ENCODE data around the gene C16orf46.

Gene C16orf46

DNA sequence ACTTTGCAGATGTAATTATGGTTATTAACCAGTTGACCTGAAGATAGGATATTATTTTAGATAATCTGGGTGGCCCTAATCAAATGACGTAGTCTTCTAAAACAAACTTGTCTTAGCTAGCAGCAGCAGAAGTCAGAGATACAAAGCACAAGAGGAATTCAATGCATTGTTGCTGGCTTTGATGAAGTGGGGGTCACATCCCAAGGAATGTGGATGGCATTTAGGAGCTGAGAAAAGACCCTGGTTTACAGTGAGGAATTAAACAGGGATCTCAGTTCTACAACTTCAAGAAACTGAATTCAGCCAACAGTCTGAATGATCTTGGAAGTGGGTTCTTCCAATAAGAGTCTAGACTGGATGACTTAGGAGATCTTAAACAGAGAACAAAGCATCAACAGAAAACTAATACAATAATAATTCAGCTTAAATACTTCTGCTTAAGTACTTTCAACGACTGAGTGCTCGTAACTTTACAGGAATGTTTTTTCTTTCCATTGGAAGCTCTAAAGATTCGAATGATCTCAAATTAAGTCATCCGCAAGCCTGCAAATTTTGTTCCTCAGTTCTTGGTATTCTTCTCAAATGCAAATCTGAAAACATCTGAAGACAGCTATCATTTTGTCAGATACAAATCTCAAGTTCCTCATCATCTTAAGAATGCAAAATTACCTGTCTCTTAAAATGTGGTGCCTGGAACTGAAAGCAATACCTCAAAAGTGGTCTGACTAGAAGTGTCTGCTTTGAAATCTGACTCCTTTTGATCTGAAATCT lies 3.3 kb downstream of the C16orf46 start:
- H3K9ac ChIP-seq (ENCODE audit: low read length in 2 of 2), result no peak overlapping the region
- no peaks in the 10 kb centered on the region for H3K9me3 ChIP-seq (ENCODE audit: control insufficient read depth in 2 of 2, low read length in 2 of 2)
- H3K4me1 ChIP-seq (ENCODE audit: control insufficient read depth, insufficient read depth, low read length), result peaks cover 5% of the 10 kb centered on the region
- H3K4me3 ChIP-seq (ENCODE audit: low read length in 2 of 2), result no peak overlapping the region
- no peaks in the 10 kb centered on the region for H3K36me3 ChIP-seq (ENCODE audit: control insufficient read depth in 2 of 2, insufficient read depth in 2 of 2, low read length in 2 of 2)
- H3K27me3 ChIP-seq (ENCODE audit: control insufficient read depth in 1 of 2, insufficient read depth in 2 of 2, low read length in 2 of 2), result no peaks in the 10 kb centered on the region
- no peak overlapping the region for H3K27ac ChIP-seq (ENCODE audit: low read length)

DNA sequence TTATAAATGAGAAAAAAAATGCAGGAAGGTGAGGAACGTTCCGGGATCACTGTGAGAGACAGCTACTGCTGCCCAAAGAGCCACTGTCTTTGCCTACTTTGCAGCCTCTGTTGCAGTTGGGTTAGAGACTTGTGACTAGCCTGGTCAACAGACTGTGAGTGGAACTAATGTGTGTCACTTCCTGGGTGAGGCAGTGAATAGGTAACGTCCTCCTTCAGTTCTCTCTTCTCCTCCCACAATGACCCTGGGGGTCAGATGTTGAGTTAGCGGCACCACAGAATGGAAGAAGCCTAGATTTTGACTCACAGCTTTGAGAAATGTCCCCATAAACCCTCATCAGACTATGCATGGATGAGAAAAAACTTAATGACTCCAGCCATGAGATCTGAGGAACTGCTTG lies 5.2 kb downstream of the C16orf46 start:
- H3K27me3 ChIP-seq (ENCODE audit: control insufficient read depth in 1 of 2, insufficient read depth in 2 of 2, low read length in 2 of 2), result no peaks in the 10 kb centered on the region
- no peak overlapping the region for H3K4me3 ChIP-seq (ENCODE audit: low read length in 2 of 2)
- no peak overlapping the region for H3K27ac ChIP-seq (ENCODE audit: low read length)
- H3K9me3 ChIP-seq (ENCODE audit: control insufficient read depth in 2 of 2, low read length in 2 of 2), result no peaks in the 10 kb centered on the region
- H3K4me1 ChIP-seq (ENCODE audit: control insufficient read depth, insufficient read depth, low read length), result no peaks in the 10 kb centered on the region
- H3K36me3 ChIP-seq (ENCODE audit: control insufficient read depth in 2 of 2, insufficient read depth in 2 of 2, low read length in 2 of 2), result no peaks in the 10 kb centered on the region
- H3K9ac ChIP-seq (ENCODE audit: low read length in 2 of 2), result no peak overlapping the region

DNA sequence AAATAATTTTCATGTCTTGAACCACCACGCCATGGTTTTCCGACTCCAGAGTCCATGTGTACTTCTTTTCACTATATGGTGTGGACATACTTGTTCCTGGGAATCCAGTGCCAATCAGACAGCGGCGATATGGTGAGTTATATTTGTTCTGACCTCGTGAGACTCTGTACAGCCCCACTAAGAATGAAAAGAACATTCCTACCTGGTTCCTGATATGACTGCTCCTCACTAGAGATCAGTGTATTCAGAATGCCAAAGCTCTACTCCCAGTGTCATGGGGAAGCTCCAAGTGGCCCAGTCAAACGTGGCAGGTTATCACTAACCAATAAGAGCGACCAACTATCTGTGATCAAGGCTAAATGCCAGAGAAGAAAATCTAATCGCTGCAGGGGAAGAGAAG lies 6.1 kb downstream of the C16orf46 start:
- Histone ChIP-seq H3K27me3 (ENCODE audit: control insufficient read depth in 1 of 2, insufficient read depth in 2 of 2, low read length in 2 of 2) (no peaks in the 10 kb centered on the region), H3K9ac (ENCODE audit: low read length in 2 of 2) (no peak overlapping the region), H3K9me3 (ENCODE audit: control insufficient read depth in 2 of 2, low read length in 2 of 2) (no peaks in the 10 kb centered on the region), H3K4me1 (ENCODE audit: control insufficient read depth, insufficient read depth, low read length) (no peaks in the 10 kb centered on the region), H3K27ac (ENCODE audit: low read length) (no peak overlapping the region), H3K36me3 (ENCODE audit: control insufficient read depth in 2 of 2, insufficient read depth in 2 of 2, low read length in 2 of 2) (no peaks in the 10 kb centered on the region), H3K4me3 (ENCODE audit: low read length in 2 of 2) (no peak overlapping the region)

DNA sequence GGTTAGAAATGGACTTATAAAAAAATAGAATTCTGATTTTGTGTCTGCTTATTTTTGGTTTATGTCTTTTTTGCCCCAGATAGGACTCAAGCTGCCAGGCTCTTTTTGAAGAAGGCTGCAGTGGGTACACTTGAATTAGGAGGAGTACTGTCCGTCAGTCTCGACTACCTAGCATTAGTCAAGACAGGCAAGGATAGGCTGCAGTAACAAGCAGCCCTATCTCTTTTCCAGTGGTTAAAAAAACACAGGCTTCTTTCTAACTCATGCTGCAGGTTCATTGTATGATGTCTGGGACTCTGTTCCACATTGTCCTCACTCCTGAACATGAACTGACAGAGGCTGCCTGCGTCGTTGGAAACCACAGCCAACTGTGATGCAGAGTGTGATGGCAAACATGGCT lies 8.0 kb downstream of the C16orf46 start:
- Histone ChIP-seq H3K4me3 (ENCODE audit: low read length in 2 of 2) (no peak overlapping the region), H3K9me3 (ENCODE audit: control insufficient read depth in 2 of 2, low read length in 2 of 2) (no peaks in the 10 kb centered on the region), H3K36me3 (ENCODE audit: control insufficient read depth in 2 of 2, insufficient read depth in 2 of 2, low read length in 2 of 2) (no peaks in the 10 kb centered on the region), H3K27ac (ENCODE audit: low read length) (no peak overlapping the region), H3K9ac (ENCODE audit: low read length in 2 of 2) (no peak overlapping the region), H3K4me1 (ENCODE audit: control insufficient read depth, insufficient read depth, low read length) (no peaks in the 10 kb centered on the region), H3K27me3 (ENCODE audit: control insufficient read depth in 1 of 2, insufficient read depth in 2 of 2, low read length in 2 of 2) (no peaks in the 10 kb centered on the region)

DNA sequence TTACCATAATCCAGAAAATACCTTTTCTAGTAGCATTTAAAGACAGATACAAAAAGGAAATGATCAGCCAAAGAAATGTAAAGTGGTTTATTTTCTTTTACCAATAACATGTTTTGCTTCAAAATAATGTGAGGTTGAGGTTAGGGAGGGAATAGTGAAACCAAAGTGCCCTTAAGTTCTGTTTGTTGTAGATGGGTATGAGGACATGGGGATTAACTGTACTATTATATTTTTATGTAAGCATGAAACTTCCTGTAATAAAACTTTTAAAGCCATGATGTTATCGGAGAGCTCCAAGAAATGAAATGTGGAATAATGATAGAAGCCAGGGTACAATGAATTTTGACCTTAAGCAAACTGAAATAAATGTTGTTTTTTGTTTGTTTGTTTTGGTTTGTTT lies 9.9 kb downstream of the C16orf46 start:
- H3K9me3 ChIP-seq (ENCODE audit: control insufficient read depth in 2 of 2, low read length in 2 of 2), result no peaks in the 10 kb centered on the region
- H3K27me3 ChIP-seq (ENCODE audit: control insufficient read depth in 1 of 2, insufficient read depth in 2 of 2, low read length in 2 of 2), result no peaks in the 10 kb centered on the region
- H3K4me3 ChIP-seq (ENCODE audit: low read length in 2 of 2), result no peak overlapping the region
- no peaks in the 10 kb centered on the region for H3K36me3 ChIP-seq (ENCODE audit: control insufficient read depth in 2 of 2, insufficient read depth in 2 of 2, low read length in 2 of 2)
- no peak overlapping the region for H3K27ac ChIP-seq (ENCODE audit: low read length)
- no peaks in the 10 kb centered on the region for H3K4me1 ChIP-seq (ENCODE audit: control insufficient read depth, insufficient read depth, low read length)
- H3K9ac ChIP-seq (ENCODE audit: low read length in 2 of 2), result no peak overlapping the region

DNA sequence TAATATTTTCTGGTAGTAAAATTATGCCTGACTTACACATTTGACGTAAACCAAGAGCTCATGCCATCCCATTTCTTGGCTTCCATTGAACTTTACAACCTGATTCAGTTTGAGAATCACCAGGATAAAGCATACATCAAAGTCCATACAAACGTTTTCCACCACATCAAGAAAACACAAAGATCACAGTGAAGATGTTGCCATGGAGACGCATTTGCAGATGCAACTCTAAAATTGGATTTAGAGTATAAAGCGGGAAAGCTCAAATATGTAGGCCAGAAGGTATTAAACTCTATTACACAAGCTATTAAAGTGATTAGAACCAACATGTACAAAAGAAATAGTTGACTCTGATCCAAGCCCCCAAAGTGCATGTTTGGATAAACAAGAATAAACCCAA lies 10.4 kb downstream of the C16orf46 start:
- Histone ChIP-seq H3K9ac (ENCODE audit: low read length in 2 of 2) (no peak overlapping the region), H3K27me3 (ENCODE audit: control insufficient read depth in 1 of 2, insufficient read depth in 2 of 2, low read length in 2 of 2) (no peaks in the 10 kb centered on the region), H3K9me3 (ENCODE audit: control insufficient read depth in 2 of 2, low read length in 2 of 2) (no peaks in the 10 kb centered on the region), H3K36me3 (ENCODE audit: control insufficient read depth in 2 of 2, insufficient read depth in 2 of 2, low read length in 2 of 2) (no peaks in the 10 kb centered on the region), H3K27ac (ENCODE audit: low read length) (no peak overlapping the region), H3K4me1 (ENCODE audit: control insufficient read depth, insufficient read depth, low read length) (no peaks in the 10 kb centered on the region), H3K4me3 (ENCODE audit: low read length in 2 of 2) (no peak overlapping the region)

DNA sequence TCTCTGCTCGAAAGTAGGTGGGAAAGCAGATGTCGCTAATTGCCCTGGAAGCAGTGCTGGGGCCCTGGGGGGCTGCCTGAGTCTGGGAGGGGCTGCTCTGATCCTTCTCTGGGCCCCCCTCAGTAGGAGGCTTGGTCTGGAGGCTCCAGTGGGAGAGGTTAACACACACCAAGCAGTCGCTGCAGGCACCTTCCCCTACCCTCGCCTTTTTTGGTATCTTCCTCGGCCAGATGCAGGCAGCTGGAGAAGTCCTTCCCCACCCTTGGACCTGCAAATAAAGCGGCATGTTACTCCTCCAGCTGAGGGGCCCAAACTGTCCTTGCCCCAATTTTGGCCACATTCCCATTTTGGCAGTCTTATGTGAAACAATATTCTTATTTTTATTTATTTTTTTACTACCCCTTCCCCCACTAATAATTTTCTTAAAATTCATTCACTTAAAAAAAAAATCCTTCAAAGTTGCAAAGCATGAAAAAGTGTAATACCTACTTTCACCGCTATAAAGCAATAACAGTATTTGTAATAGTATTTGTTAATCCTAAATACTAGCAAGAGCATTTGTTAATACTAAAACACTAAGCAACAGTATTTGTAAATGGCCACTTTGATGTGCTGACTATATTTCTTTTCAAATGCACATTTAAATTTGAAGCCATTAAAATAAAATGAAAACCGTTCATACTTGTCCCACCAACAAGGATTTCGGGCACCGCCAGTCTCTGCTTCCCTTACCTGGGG lies 15.0 kb downstream of the C16orf46 start:
- H3K36me3 ChIP-seq (ENCODE audit: control insufficient read depth in 2 of 2, insufficient read depth in 2 of 2, low read length in 2 of 2), result no peaks in the 10 kb centered on the region
- H3K4me3 ChIP-seq (ENCODE audit: low read length in 2 of 2), result no peak overlapping the region
- H3K27me3 ChIP-seq (ENCODE audit: control insufficient read depth in 1 of 2, insufficient read depth in 2 of 2, low read length in 2 of 2), result no peaks in the 10 kb centered on the region
- no peak overlapping the region for H3K9ac ChIP-seq (ENCODE audit: low read length in 2 of 2)
- no peaks in the 10 kb centered on the region for H3K4me1 ChIP-seq (ENCODE audit: control insufficient read depth, insufficient read depth, low read length)
- H3K27ac ChIP-seq (ENCODE audit: low read length), result no peak overlapping the region
- no peaks in the 10 kb centered on the region for H3K9me3 ChIP-seq (ENCODE audit: control insufficient read depth in 2 of 2, low read length in 2 of 2)

DNA sequence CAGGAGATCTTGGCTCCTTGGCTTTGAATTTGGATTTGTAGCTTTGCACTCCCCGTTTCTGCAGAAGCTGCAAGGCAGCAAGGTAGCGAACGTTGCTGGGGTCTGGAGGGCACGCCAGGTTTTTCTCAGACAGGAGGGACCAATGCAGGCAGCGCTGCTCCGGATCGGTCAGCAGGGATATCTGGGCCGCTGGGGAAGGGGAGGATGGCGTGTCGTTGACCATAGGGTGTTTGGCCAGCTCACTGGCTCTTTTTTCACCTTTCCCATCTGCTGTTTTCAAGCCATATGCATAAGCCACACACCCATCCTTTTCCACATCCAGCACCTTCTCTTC lies 15.8 kb downstream of the C16orf46 start:
- Histone ChIP-seq H3K27ac (ENCODE audit: low read length) (no peak overlapping the region), H3K4me3 (ENCODE audit: low read length in 2 of 2) (no peak overlapping the region), H3K36me3 (ENCODE audit: control insufficient read depth in 2 of 2, insufficient read depth in 2 of 2, low read length in 2 of 2) (no peaks in the 10 kb centered on the region), H3K9me3 (ENCODE audit: control insufficient read depth in 2 of 2, low read length in 2 of 2) (no peaks in the 10 kb centered on the region), H3K9ac (ENCODE audit: low read length in 2 of 2) (no peak overlapping the region), H3K4me1 (ENCODE audit: control insufficient read depth, insufficient read depth, low read length) (no peaks in the 10 kb centered on the region), H3K27me3 (ENCODE audit: control insufficient read depth in 1 of 2, insufficient read depth in 2 of 2, low read length in 2 of 2) (no peaks in the 10 kb centered on the region)

DNA sequence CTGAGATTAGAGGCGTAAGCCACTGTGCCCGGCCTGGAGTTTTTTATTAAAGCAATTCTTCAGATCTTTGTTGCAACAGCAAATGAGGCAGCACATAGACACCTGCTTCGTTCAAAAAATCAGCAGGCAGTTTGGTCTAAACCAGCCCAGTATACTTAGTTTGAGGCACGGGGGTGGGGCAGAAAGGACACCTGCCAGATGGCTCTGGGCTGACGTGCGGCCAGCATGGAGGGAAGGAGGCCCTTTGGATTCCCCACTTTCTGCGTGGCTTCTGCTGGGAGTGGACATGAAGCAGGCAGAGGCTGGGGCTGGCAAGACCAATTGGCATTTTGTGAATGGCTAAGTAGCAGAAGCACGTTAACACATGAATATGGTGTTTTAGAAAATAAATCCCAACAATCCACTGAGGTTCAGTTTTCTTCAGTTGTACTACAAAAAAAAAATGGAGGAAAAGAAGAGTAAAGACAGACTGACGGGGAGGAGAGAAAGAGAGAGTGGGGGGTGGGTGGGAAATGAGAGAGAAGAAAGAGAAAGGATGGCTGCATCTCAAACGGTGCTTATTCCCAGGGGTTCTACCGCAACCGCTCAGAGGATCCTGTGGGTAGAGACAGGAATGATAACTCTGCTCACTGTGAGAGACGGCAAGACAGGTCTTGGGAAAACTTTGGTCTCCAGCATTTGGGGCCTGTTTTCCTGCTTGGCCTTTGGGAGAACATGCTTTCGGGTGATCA lies 16.3 kb downstream of the C16orf46 start:
- H3K9ac ChIP-seq (ENCODE audit: low read length in 2 of 2), result no peak overlapping the region
- no peaks in the 10 kb centered on the region for H3K36me3 ChIP-seq (ENCODE audit: control insufficient read depth in 2 of 2, insufficient read depth in 2 of 2, low read length in 2 of 2)
- no peak overlapping the region for H3K27ac ChIP-seq (ENCODE audit: low read length)
- no peaks in the 10 kb centered on the region for H3K9me3 ChIP-seq (ENCODE audit: control insufficient read depth in 2 of 2, low read length in 2 of 2)
- no peak overlapping the region for H3K4me3 ChIP-seq (ENCODE audit: low read length in 2 of 2)
- no peaks in the 10 kb centered on the region for H3K4me1 ChIP-seq (ENCODE audit: control insufficient read depth, insufficient read depth, low read length)
- no peaks in the 10 kb centered on the region for H3K27me3 ChIP-seq (ENCODE audit: control insufficient read depth in 1 of 2, insufficient read depth in 2 of 2, low read length in 2 of 2)

DNA sequence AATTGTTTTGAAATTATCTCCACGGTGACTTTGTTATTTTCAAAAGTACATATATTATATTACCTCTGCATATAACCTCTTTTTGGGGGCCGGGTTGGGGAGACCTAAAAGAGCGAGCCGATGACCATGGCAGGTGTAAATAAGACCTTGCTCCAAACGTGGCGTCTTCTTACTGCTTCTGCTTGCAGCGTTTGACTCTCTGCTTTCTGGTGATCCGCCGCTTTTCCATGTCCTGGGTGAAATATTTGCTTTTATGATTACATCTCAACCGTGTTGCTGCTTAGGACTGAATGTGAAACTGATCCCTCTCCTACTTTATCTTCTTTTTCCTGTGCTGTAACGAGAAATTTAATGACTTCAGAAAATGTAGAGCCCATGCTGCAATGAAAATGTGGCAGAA lies 23.3 kb downstream of the C16orf46 start:
- Histone ChIP-seq H3K9me3 (ENCODE audit: control insufficient read depth in 2 of 2, low read length in 2 of 2) (no peaks in the 10 kb centered on the region), H3K36me3 (ENCODE audit: control insufficient read depth in 2 of 2, insufficient read depth in 2 of 2, low read length in 2 of 2) (no peaks in the 10 kb centered on the region), H3K4me1 (ENCODE audit: control insufficient read depth, insufficient read depth, low read length) (no peaks in the 10 kb centered on the region), H3K9ac (ENCODE audit: low read length in 2 of 2) (no peak overlapping the region), H3K27ac (ENCODE audit: low read length) (no peak overlapping the region), H3K27me3 (ENCODE audit: control insufficient read depth in 1 of 2, insufficient read depth in 2 of 2, low read length in 2 of 2) (no peaks in the 10 kb centered on the region), H3K4me3 (ENCODE audit: low read length in 2 of 2) (no peak overlapping the region)

DNA sequence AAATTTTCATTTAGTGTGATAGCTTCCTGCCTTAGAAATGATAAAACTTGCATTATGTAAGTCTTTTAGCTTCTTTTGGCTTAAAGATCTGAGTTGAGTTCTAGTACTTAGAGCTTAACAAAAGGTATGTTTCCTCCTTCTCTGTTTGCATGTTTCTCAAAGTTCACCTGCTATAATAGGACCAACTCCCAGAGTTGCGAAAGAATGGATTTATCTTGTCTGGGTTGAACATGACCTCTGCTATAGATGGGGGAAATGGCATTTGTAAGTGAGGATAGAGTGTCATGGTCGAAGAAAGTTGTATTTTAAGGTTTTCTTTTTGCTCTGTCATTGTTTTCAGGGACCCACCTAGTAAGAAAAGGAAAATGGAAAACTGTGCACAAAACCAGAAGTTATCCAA lies 34.2 kb downstream of the C16orf46 start:
- no peak overlapping the region for H3K27ac ChIP-seq (ENCODE audit: low read length)
- no peak overlapping the region for H3K4me3 ChIP-seq (ENCODE audit: low read length in 2 of 2)
- peaks cover 33 to 38% of the 10 kb centered on the region in 2 donors for H3K36me3 ChIP-seq (ENCODE audit: control insufficient read depth in 2 of 2, insufficient read depth in 2 of 2, low read length in 2 of 2)
- H3K27me3 ChIP-seq (ENCODE audit: control insufficient read depth in 1 of 2, insufficient read depth in 2 of 2, low read length in 2 of 2), result no peaks in the 10 kb centered on the region
- H3K4me1 ChIP-seq (ENCODE audit: control insufficient read depth, insufficient read depth, low read length), result peaks cover 2% of the 10 kb centered on the region
- no peaks in the 10 kb centered on the region for H3K9me3 ChIP-seq (ENCODE audit: control insufficient read depth in 2 of 2, low read length in 2 of 2)
- H3K9ac ChIP-seq (ENCODE audit: low read length in 2 of 2), result no peak overlapping the region
